ENCODE measurements around the gene MAPKAP1. TPM values are rescaled to one million over a fixed set of nuclear protein-coding genes. Genes with fewer than 3 reads are reported as not detected.

MAPKAP1 gene
- polyA plus RNA-seq, 1 donor, result 74.5 TPM

DNA sequence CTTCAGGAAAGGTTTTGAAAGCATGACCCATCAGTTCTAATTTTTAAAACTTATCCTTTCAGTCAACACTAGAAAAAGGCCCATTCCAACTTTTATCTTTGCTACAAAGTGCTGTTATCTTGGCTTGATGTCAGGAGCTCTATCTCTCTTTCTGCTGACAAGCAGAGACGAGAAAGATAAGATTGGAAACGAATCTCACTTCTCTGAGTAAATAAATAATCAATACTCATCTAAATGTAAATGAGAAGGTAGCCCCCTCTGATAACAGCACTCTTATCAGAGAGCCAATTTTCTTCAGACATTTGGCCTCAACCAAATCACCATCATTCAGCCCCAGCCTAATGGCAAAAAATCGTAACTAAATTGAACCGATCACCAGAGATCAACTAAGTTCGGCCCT lies 191.7 kb downstream of the MAPKAP1 start:
- no peak for DNase-seq

DNA sequence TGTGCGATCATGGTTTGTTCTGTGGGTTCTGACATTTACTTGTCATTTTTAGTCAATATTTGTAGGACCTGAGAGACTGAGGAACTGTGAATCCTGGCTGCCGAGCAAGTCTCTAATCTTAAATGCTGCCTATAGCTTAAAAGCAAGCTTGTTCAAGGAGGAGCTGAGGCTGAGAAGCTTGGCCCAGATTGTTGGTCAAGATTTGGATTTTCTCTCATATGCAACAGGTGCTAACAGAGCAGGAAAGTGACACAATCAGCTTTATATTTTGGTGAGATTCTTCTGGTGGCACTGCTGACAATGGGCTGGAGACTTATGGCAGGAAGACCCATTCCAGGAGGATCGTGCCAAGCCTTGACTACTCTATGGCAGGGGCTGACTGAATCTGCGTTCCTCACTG lies 192.5 kb downstream of the MAPKAP1 start:
- no peak for DNase-seq

DNA sequence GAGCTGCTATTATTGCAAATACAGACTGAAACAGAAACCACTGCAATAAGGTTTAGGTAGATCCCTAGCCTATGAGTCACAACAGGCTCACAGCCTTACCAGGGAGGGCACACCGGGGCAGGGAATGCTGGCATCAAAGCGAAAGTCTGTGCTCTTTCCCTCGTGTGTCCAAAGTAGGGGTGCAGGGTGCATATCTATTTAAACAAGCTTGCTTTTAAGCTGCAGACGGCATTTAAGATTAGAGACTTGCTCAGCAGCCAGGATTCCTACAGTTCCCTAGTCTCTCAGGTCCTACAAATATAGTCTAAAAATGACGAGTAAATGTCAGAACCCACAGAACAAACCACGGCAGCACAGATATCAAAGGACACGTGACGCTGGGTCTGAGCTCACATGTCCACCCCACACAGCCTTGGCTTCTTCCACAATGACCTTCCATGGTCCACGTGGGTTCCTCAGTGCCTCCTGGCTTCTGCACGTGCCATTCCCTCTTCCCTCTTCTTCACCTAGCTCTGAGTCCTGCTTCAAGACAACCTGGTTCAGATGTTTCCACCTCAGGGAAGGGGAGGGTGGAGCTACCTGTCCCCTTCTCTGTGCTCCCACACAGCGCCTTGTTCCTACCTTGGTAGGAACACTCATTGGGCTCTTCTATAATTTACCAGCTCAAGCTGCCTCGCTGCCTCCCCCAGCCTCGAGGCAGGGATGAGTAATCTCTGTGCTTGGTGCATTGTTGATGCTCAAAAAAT lies 193.2 kb downstream of the MAPKAP1 start:
- no peak for DNase-seq

DNA sequence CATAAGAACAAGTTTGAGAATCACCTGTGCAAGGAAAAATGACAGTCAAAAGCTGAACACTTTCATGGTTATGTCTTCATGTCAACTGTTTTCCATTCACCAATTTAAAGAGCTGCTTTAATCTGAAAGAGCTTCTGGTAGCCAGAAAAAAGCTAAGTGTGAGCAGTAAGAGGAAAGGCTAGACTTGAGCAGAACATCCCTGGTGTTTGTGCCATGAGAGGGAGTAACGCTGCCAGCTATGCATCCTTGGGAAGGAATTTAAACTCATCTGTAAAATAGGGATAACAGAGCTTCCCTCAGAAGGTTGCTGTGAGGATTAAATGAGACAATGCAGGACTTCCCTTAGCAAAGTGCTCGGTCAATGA lies 193.7 kb downstream of the MAPKAP1 start:
- DNase-seq, result no peak

DNA sequence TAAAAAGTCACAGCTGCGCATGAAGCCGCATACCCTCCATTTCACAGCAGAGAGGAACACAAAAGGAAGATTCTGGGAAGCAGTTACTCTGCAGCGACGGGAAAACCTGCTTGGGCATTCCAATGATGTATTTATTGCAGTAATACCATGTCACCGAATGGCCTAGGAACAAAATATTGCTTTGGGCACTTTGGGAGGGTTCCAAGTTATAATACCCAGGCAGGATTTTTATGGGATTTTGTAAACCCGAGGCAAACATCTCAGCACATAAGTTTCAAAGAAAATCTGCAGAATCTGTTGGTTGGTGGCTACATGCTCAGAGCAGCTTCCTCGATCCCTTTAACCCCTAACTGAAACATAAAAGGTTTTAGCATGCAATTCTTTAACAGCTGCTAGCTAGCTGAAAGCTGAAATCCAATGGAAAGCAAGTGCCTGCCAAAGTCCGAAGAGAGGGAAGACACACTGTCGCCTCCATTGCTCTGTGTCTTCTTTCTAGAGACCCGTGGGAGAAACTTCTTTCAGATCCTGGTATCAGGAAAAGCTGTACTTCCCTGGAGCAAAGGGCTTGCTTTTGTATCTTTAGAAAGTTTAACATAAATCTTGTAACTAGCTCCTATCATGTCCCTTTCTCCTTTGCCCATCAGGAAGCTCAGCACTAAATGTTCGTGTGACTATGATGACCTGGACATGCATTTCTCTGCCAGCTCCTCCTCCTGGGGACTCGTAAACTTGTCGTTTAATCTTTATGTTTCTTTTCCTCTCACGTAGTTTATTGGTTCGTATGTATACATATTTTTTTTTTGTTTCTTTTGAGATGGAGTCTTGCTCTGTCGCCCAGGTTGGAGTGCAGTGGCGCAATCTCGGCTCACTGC lies 195.0 kb downstream of the MAPKAP1 start:
- DNase-seq, result no peak

DNA sequence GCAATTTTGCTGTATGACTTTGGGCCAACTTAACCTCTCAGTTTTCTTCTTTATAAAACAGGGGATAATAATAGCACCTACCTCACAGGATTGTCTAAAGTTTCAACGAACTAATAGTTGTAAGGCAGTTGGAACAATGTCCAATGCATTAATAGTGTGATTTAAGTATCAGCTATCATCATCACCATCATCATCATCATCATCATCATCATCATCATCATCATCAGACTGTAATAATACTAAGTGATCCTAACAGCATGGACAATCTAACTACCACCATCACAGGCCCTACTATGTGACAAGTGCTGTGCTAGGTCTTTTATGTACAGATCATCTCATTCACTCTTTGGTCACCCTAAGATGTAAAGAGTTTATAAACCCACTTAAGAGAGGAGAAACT lies 196.0 kb downstream of the MAPKAP1 start:
- DNase-seq, result no peak

DNA sequence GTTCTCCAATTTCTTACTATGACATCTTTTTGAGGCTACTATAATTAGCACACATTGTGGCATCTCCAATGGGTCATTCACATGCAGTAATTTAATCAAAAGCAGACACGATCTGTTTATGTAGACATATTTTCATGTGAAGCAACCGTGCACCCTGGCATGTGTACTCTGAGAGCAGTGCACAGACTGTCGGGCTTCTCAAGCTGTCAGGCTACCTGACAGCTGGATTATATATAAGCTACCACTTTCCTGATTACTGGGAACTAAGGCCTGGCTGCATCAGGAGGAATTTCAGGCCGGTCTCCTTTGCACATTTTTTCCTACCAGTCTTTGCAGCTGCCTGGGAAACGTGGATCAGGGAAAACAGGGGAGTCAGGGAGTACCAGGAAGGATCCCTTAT lies 197.5 kb downstream of the MAPKAP1 start:
- no peak for DNase-seq

DNA sequence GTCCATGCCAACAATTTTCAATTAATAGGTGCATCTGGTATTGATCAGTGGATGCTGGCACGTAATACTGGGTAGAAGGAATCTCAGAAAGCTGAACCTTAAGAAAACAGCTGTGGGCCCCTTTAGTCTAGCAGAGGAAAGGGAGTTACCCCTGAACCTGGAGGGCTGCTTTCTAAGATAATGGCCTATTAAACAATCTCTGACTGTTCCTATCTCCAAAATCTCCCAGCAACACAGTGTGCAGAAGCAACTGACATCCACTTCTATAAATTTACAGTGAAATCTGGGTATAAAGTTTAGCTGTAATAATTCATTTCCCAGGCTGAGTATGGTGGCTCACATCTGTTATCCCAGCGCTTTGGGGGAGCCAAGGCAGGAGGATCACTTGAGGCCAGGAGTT lies 198.8 kb downstream of the MAPKAP1 start:
- DNase-seq, result no peak

DNA sequence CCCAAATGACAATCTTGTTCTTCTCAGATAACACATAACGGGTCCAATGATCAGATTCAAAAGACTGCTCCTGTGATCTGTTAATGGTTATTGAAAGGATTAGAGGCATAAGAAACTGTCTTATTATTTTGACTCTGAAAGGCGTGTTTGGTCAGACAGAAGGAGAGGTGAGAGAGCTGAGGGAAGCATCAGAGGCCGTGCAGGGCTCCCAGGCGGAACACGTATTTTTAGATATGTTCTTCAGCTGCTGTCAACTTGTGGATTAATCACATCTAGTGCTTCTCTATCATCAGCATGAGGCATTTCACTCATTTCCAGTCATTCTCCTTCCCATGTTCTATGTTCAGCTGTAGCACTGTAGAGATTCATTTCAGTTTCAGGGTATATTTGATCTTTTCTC lies 199.8 kb downstream of the MAPKAP1 start:
- DNase-seq, result no peak

DNA sequence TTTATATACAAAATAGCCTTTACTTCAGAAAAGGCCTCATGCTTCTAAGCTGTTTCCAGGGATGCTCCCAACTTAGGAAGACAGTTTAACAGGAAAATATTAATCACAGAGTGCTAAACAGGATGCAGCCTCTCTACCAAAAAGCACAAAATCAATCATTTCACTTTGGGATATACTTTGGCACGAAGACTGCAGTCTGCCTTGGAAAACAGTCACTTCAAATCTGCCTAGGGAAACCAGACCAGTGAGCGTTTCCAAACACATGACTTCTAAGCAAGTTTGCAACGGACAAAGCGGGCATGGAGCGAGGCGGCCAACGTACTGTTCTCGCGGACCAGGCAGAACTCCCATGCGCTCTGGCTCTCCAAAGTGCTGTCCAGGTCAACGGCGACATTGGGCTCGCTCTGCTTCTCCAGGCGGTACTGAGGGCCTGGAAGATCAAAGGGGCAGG lies 201.0 kb downstream of the MAPKAP1 start:
- DNase-seq, result no peak

DNA sequence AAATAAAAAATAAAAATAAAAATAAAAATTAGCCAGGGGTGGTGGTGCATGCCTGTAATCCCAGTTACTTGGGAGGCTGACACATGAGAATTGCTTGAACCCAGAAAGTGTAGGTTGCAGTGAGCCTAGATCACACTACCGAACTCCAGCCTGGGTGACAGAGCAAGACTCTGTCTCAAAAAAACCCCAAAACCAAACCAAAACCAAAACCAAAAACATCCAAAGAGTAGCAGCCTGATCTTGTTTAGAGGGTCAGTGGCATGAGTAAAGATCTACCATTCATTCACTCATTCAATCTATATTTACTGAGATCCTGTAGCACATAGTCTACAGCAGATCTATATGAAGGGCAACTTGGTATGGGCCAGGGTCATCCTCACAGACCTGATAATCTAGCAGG lies 202.4 kb downstream of the MAPKAP1 start:
- no peak for DNase-seq

DNA sequence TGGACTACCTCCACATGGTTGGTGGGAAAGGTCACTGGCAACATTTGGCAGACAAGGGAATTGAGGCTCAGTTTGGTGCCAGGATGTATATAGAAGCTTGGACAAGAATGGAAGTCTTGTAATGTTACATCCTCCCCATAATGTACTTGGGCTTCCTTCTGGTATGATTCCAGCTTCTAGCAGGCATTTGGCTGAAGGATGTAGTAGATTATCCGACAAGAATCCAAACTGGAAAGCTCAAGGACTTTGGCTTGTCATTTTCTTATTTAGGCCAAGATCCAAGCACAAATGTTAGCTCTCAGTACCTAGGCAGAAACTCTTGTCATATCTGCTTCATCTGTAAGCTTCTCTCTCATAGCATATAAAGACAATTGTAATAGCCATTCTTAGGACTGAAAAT lies 209.1 kb downstream of the MAPKAP1 start:
- no peak for DNase-seq

DNA sequence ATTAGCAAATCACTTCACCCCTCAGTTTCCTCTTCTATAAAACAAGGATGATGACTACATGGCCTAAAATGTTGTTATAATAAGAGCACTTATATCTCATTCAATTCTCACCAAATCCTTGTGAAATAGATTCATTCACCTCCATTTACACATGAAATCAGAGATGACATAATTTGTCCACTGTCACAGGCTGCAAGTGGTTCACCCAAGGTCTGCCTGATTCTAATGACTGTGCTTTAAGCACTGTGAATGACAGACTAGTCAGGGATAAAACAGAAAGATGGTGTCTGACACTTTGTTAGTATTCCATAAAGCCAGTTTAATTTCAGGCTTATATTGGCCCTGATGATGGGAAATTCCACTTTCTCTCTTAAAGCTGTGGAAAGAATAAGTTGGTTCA lies 209.5 kb downstream of the MAPKAP1 start:
- no peak for DNase-seq

DNA sequence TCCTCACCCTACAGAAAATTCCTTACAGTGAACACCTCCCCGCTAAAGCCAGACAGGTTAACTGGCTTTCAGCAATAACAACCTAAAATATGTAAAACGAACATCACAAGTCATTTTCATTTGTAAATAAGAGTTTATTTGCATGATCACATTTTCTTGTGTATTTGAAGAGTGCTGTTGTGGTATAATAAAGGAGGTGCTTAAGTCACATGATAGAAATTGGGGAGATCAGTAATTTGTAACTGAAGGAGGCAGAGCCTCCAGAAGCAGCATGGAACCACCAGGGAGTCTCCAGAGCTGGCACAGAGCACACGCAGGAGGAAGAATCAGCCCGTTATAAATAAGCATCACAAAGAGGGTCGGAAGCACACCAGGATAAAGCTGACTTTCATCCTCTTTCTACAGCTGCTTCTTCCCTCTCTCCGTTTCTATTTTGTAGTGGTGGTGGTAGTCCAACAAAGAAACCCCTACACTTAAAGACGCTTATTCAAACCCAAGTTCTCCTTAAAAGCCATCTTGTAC lies 210.6 kb downstream of the MAPKAP1 start:
- no peak for DNase-seq

DNA sequence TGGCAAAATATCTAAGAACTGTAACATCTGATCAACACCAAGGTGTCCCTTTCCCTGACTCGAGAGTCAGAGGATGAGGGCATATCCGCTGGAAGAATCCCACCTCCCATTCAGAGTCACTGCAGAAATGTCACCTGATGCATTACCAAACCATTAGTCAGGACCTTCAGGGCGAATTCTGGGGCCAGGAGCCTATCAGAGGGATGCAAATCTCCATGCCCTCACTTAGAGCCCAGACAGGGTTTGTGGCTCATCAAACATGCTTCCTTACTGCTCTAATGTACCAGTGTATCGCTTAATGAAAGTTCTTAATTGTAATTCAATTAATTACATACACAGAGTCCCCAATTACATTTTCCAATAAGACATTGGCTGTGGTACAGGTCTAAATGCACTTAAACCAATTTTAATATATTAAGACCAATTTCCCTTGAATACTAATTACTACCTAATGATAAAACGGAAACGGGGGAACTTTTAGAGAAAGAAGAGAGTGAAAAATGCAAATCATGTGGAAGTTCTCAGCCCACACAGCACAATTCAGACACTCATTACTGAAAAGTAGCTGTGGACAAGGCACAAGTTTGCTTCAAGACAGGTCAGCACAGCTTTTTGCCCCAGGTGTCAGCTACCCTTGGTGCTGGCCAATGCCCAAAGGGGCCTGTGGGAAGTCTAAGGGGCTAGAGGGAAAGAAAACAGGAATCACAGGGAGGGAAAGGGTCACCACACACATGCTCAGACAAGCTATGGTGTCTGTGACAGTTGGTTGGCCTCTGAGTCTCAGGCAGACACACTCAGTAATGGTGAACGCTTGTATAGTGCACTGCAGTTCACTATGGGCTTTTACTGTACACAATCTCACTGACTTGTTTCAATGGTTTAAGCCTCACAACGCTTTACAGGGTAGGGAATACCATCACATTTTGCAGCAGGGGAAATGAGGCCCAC lies 211.6 kb downstream of the MAPKAP1 start:
- DNase-seq, result no peak

DNA sequence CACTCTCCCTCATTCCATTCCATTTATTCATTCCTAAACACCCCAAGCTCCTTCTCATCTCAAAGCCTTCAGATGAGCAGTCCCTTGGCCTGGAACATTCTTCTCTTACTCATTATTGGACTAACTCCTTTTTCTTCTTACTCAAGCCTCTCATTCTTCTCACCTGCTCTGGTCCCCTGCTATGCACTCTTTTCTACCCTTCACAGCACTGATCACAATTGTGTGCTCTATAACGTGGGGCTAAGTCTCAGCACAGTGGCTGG lies 212.4 kb downstream of the MAPKAP1 start:
- DNase-seq, result no peak

DNA sequence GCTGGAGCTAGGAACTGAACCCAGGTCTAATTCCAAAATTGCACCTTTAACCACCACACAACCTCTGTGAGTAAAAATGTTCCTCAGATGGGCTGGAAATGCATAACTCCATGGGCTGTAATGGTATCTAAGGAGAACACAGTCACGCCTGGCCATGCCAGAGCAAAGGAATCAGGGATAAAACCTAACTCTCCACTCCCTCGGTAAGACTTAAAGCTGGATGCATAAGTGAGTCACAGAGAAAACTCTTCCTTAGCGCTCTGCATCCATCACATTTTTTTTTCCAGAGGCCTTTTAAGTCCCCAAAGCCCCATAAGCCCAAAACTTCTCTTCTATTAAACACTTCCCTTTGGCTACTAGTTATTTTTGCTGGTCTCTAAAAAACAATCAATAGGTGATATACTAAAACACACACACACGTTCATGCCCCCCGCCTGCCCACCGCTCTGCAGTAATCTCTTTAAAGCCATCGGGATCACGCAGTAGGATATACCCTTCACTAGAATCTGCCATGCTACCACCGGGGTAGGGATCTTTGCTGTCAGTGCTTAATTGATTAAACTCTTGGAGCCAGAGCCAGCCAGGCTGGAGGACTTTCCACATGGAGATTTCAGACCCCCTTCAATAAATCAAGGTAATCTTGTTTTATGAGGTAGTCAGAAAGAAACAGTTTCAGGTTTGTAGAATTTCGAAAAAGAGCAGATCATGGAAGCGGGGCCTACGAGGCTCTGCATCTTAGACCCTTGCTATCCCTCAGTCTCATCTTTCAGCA lies 212.9 kb downstream of the MAPKAP1 start:
- no peak for DNase-seq

DNA sequence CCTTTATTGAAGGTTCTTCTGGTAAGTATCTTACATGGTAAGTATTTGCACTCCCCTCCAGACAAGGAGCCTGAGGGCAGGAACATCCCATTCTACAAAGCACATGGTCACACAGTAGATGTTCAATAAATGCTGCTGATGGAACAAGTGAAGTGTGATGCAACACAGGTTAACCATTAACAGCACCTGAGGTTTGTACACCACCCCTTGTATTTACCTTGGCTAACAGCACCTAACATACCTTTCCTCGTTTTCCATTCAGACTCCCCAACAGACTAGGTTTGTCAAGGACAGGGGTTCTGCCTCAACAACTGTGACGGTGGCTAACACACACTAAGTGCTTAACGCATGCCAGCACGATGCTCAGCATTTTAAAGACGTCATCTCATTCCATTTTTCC lies 213.6 kb downstream of the MAPKAP1 start:
- DNase-seq, result no peak

DNA sequence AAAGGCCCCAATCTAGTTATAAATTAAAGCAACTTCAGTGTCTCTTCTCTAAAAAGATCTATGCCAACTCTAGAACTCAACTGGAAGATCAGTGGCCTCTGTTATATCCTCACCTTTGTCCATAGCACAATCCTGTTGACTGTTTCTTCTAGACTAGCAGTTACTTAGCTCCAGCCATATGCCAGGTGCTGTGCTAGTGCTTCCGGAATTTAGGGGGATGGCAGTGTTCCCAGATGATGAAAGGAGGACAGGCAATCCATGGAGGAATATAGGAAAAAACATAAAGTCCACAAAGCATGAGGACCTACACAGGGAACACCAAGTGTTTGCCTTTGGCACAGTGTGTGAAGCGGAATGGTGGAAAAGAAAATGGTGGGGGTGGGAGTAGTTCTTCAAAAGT lies 214.3 kb downstream of the MAPKAP1 start:
- no peak for DNase-seq

DNA sequence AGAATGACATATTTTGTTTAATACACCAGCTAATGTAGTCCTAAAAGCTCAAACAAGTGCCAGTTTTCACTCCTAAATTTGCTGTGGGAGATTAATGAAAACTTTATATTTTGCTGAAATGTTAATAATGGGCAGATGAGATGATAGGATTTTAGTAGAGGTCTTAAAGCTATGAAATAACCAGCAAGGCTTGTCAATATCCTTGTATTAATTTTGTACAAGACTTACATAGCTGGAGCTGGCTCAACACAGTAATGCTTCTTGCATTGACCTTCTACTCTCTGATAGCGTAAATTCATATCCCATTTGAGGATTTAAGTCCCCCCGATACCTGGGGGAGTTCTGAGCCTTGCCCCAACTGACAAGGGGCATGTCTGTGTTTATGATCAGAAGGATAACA lies 219.2 kb downstream of the MAPKAP1 start:
- DNase-seq, result no peak

DNA sequence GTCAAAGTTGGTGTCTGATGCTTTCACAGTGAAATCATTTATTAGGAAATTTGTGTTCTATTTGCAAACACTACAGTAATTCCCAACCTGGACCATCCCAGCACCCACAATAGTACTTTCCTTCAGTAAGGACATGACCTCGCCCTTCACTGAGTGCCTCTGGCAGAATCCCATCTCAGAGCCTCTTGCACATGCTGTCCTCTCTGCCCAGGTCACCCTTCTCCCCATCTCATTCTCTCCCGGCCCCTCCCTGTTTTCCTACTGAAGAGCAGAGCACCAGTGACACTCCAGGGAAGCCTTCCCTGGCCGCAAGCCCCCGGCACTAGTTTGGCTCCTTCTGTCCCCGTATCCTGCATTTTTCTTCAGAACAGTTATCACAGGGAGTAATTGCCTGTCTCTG lies 220.4 kb downstream of the MAPKAP1 start:
- DNase-seq, result no peak

DNA sequence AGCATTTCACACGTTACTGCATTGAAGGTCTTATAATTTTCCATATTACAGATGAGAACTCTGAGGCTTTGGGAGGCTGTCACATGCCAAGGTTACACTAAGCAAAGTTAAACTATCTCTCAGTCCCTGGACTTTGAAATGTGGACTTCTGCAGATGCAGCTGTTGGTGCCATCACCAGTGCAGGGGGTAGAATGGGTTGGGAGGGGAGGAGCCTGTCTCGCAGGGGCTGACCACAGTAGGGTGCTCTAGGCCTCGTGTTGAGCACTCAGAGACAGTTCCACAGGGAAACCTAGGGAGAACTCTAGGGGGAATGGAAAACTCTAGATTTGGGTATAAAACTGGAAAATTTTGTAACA lies 220.9 kb downstream of the MAPKAP1 start:
- DNase-seq, result no peak
